A673 (cell line): ENCODE results near the gene RNF17.

ENCODE experiments used
- CTCF ChIP-seq: fragments of 300-800, 200-600 bp; sonication (generic); conservative IDR thresholded peaks from 2 replicates; pipeline ENCODE4 v1.5.1; 2017; ENCODE audit warnings: low read depth, mild to moderate bottlenecking, antibody characterized with exemption, low read length, moderate library complexity, mixed read lengths
- EZH2 ChIP-seq: fragments of 200-600 bp; sonication (generic); IDR thresholded peaks from 2 replicates; pipeline ENCODE4 v1.6.1; 2017; ENCODE audit warnings: borderline replicate concordance, low read depth, mild to moderate bottlenecking, mixed read lengths, antibody characterized with exemption, low read length; ENCODE audit not compliant: poor library complexity, severe bottlenecking

- no peak; the same call in 1 of the 2 replicates for TF ChIP-seq CTCF
- no peak for TF ChIP-seq EZH2
Measured at GRCh38 chr13:24922745-24923591, 159.0 kb downstream of the RNF17 start.
